Measurements from ENCODE around the gene RAD51B.

DNA sequence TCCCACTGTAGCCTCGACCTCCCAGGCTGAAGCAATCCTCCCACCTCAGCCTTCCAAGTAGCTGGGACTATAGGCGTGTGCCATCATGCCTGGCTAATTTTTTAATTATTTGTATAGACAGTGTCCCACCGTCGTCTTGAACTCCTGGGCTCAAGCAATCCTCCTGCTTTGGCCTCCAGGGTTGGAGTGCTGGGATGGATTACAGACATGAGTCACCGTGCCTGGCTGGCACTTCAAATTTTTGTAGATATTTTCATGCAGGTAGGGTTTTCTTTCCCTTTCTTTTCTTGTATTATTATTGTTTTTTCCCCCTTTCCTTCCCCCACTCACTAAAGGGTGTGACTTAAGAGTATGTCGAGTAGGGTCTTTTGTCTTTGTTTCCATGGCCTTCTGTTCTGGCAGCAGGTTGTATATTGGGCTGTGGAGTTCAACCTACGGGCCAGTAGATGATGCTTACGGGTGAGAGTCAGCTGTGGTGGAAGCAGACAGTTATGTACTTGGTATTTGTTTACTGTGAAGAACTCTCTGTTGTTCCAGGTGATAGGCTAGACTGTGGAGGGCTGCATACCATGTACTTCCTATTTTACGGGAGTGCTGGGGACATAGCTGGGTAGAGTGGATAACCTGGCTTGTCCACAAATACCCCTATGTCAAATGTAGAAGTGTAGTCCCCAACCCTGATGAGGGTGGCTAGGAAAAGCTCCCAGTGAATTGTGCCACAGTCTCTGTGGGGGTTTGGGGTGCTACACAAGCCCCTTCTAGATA lies 30.7 kb downstream of the RAD51B start:
- TF ChIP-seq, protein P1, sequence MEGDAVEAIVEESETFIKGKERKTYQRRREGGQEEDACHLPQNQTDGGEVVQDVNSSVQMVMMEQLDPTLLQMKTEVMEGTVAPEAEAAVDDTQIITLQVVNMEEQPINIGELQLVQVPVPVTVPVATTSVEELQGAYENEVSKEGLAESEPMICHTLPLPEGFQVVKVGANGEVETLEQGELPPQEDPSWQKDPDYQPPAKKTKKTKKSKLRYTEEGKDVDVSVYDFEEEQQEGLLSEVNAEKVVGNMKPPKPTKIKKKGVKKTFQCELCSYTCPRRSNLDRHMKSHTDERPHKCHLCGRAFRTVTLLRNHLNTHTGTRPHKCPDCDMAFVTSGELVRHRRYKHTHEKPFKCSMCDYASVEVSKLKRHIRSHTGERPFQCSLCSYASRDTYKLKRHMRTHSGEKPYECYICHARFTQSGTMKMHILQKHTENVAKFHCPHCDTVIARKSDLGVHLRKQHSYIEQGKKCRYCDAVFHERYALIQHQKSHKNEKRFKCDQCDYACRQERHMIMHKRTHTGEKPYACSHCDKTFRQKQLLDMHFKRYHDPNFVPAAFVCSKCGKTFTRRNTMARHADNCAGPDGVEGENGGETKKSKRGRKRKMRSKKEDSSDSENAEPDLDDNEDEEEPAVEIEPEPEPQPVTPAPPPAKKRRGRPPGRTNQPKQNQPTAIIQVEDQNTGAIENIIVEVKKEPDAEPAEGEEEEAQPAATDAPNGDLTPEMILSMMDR (IDR thresholded peaks at IDR 0.05): no peak
- TF ChIP-seq EP300 (IDR thresholded peaks at IDR 0.05): no peak
